GM23338 (cell line): Measurements from ENCODE around the gene TMEM208.

Experiments
- EZH2 ChIP-seq: fragments of 200-600 bp; sonication (generic); IDR thresholded peaks from one replicate; pipeline ENCODE4 v1.8.0; 2017; ENCODE audit warnings: antibody characterized with exemption, mild to moderate bottlenecking, low read depth; ENCODE audit not compliant: unreplicated experiment
- EZH2phosphoT487 ChIP-seq: fragments of 200-600 bp; sonication (generic); IDR thresholded peaks from one replicate; pipeline ENCODE4 v1.8.1; 2018; ENCODE audit warnings: antibody characterized with exemption; ENCODE audit not compliant: unreplicated experiment
- JUNB ChIP-seq: IDR thresholded peaks from one replicate; pipeline ENCODE4 v1.6.1; 2016; ENCODE audit warnings: antibody characterized with exemption; ENCODE audit not compliant: unreplicated experiment
- NANOG ChIP-seq: IDR thresholded peaks from 2 replicates; pipeline ENCODE4 v1.6.1; 2016; ENCODE audit warnings: antibody characterized with exemption, borderline replicate concordance
- POLR2AphosphoS5 ChIP-seq: IDR thresholded peaks from 2 replicates; pipeline ENCODE4 v1.6.1; 2016; ENCODE audit warnings: antibody characterized with exemption, low read depth
- TF ChIP-seq, protein P1 (sequence below), 2 experiments: fragments of 200-600 bp in 1 of 2; sonication (generic) in 1 of 2; conservative IDR thresholded peaks; 2 replicates each; pipeline versions ENCODE4 v1.5.1 to v1.6.1; 2016 to 2017; ENCODE audit warnings: antibody characterized with exemption in 2 of 2, low read depth in 2 of 2, mild to moderate bottlenecking in 2 of 2, moderate library complexity in 1 of 2
- TF ChIP-seq, protein P2 (sequence below): IDR thresholded peaks from 2 replicates; pipeline ENCODE4 v1.6.1; 2016; ENCODE audit warnings: antibody characterized with exemption

DNA sequence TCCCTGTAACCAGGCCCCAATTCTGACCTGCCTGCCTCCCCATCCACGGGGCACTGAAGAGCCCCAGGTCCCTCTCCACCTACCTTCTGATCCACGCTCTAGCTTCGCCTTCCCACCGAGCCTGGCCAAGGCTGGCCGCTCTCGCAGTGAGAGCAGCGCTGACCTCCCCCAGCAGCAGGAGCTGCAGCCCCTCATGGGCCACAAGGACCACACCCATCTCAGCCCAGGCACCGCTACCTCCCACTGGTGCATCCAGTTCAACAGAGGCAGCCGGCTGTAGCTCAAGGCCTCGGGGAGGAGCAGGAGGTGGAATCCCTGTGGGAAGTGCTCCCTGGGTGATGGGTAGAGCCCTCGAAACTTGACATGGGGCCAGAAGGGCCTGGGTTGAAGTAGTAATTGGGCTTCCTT, 44.0 kb downstream of the TMEM208 start:
- TF ChIP-seq, protein P1, sequence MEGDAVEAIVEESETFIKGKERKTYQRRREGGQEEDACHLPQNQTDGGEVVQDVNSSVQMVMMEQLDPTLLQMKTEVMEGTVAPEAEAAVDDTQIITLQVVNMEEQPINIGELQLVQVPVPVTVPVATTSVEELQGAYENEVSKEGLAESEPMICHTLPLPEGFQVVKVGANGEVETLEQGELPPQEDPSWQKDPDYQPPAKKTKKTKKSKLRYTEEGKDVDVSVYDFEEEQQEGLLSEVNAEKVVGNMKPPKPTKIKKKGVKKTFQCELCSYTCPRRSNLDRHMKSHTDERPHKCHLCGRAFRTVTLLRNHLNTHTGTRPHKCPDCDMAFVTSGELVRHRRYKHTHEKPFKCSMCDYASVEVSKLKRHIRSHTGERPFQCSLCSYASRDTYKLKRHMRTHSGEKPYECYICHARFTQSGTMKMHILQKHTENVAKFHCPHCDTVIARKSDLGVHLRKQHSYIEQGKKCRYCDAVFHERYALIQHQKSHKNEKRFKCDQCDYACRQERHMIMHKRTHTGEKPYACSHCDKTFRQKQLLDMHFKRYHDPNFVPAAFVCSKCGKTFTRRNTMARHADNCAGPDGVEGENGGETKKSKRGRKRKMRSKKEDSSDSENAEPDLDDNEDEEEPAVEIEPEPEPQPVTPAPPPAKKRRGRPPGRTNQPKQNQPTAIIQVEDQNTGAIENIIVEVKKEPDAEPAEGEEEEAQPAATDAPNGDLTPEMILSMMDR (conservative IDR thresholded peaks at IDR 0.05; ENCODE audit: low read depth in 2 of 2): no peak
- TF ChIP-seq EZH2 (no peak), JUNB (no peak), POLR2AphosphoS5 (no peak), EZH2phosphoT487 (no peak), NANOG (no peak)
- TF ChIP-seq, protein P2, sequence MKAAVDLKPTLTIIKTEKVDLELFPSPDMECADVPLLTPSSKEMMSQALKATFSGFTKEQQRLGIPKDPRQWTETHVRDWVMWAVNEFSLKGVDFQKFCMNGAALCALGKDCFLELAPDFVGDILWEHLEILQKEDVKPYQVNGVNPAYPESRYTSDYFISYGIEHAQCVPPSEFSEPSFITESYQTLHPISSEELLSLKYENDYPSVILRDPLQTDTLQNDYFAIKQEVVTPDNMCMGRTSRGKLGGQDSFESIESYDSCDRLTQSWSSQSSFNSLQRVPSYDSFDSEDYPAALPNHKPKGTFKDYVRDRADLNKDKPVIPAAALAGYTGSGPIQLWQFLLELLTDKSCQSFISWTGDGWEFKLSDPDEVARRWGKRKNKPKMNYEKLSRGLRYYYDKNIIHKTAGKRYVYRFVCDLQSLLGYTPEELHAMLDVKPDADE: no peak
